Nephron (organoid): ENCODE measurements around the gene BRSK1.
A peak's percentile ranks its signal among the peaks of the same experiment; 100 is the strongest.

Source experiments
- H3K27ac Mint-ChIP-seq, 3 experiments: 2 replicates each; pipeline ENCODE4 v1.8.0; 2020; ENCODE audit warnings: mixed read lengths in 3 of 3, mild to moderate bottlenecking in 2 of 3, moderate library complexity in 1 of 3
- H3K27me3 Mint-ChIP-seq: 2 replicates; pipeline ENCODE4 v1.8.0; 2021; ENCODE audit warnings: low read depth, mild to moderate bottlenecking, moderate library complexity, mixed read lengths
- H3K36me3 Mint-ChIP-seq: 2 replicates; pipeline ENCODE4 v1.8.0; 2020; ENCODE audit warnings: low read depth, mixed read lengths
- H3K4me1 Mint-ChIP-seq: 2 replicates; pipeline ENCODE4 v1.8.0; 2020; ENCODE audit warnings: mixed read lengths
- H3K4me3 Mint-ChIP-seq, 3 experiments: 2 replicates each; pipeline ENCODE4 v1.8.0; 2020; ENCODE audit warnings: mild to moderate bottlenecking in 3 of 3, mixed read lengths in 3 of 3, moderate library complexity in 2 of 3
- H3K9me3 Mint-ChIP-seq: 2 replicates; pipeline ENCODE4 v1.8.0; 2020; ENCODE audit warnings: mixed read lengths
- CTCF ChIP-seq, 3 experiments: fragments of 200-600 bp; sonication (generic); IDR thresholded peaks; one replicate each; pipeline ENCODE4 v1.5.0; 2021; ENCODE audit warnings: antibody characterized with exemption in 3 of 3; ENCODE audit not compliant: unreplicated experiment in 3 of 3

Gene BRSK1

GRCh38 chr19:55346725-55347441 lies 63.1 kb downstream of the BRSK1 start:
- H3K27ac Mint-ChIP-seq = no peak overlapping the region

GRCh38 chr19:55347442-55348009 lies 63.7 kb downstream of the BRSK1 start:
- Mint-ChIP-seq H3K4me3 (peak overlapping the region in 1 of 3 experiments; percentile 38), H3K27ac (peak overlapping the region in 2 of 3 experiments; percentile 37 to 80), H3K9me3 (no peaks in the 10 kb centered on the region), H3K4me1 (peaks cover 30% of the 10 kb centered on the region), H3K36me3 (peaks cover 13% of the 10 kb centered on the region), H3K27me3 (peaks cover 26% of the 10 kb centered on the region)
- TF ChIP-seq CTCF (IDR thresholded peaks at IDR 0.05; ENCODE audit: unreplicated experiment in 3 of 3) = no peak

More at GRCh38 chr19:55346725-55347441, 63.1 kb downstream of the BRSK1 start:
- TF ChIP-seq CTCF (IDR thresholded peaks at IDR 0.05; ENCODE audit: unreplicated experiment in 3 of 3) = no peak
- no peaks in the 10 kb centered on the region for H3K9me3 Mint-ChIP-seq
- no peak overlapping the region for H3K4me3 Mint-ChIP-seq
- H3K36me3 Mint-ChIP-seq = peaks cover 15% of the 10 kb centered on the region
- peaks cover 30% of the 10 kb centered on the region for H3K4me1 Mint-ChIP-seq
- peaks cover 20% of the 10 kb centered on the region for H3K27me3 Mint-ChIP-seq

- Mint-ChIP-seq H3K27ac (peak overlapping the region in 2 of 3 experiments; percentile 37 to 80), H3K27me3 (peaks cover 36% of the 10 kb centered on the region), H3K4me1 (peaks cover 30% of the 10 kb centered on the region), H3K36me3 (peaks cover 7% of the 10 kb centered on the region), H3K9me3 (no peaks in the 10 kb centered on the region), H3K4me3 (peak overlapping the region in 2 of 3 experiments; percentile 28 to 61)
- no peak for TF ChIP-seq CTCF (IDR thresholded peaks at IDR 0.05; ENCODE audit: unreplicated experiment in 3 of 3)
These were observed 64.7 kb downstream of the BRSK1 start for GRCh38 chr19:55348317-55349034.

- no peaks in the 10 kb centered on the region for H3K9me3 Mint-ChIP-seq
These were observed 67.0 kb downstream of the BRSK1 start for GRCh38 chr19:55350620-55351315.

GRCh38 chr19:55352040-55352439 lies 68.2 kb downstream of the BRSK1 start:
- Mint-ChIP-seq H3K4me3 (peak overlapping the region in 2 of 3 experiments; percentile 30 to 61), H3K4me1 (peaks cover 18% of the 10 kb centered on the region), H3K36me3 (peaks cover 3% of the 10 kb centered on the region), H3K9me3 (no peaks in the 10 kb centered on the region), H3K27me3 (peaks cover 66% of the 10 kb centered on the region), H3K27ac (no peak overlapping the region)
- no peak for TF ChIP-seq CTCF (IDR thresholded peaks at IDR 0.05; ENCODE audit: unreplicated experiment in 3 of 3)

More at GRCh38 chr19:55350620-55351315, 67.0 kb downstream of the BRSK1 start:
- Mint-ChIP-seq H3K27ac (peak overlapping the region in 1 of 3 experiments; percentile 36), H3K36me3 (peaks cover 3% of the 10 kb centered on the region), H3K4me1 (peaks cover 22% of the 10 kb centered on the region), H3K4me3 (peak overlapping the region in 2 of 3 experiments; percentile 25 to 61), H3K27me3 (peaks cover 54% of the 10 kb centered on the region)
- TF ChIP-seq CTCF (IDR thresholded peaks at IDR 0.05; ENCODE audit: unreplicated experiment in 3 of 3) = no peak
